AG04449 (cell line): ENCODE results near the gene PPM1J.

Source experiments
- CTCF ChIA-PET: fragments of 350-600 bp; formaldehyde crosslinking; extraction: SDS; loops from one replicate; lab custom pipeline; 2021; ENCODE audit warnings: antibody characterized with exemption; lab: Yijun Ruan, JAX
- POLR2A ChIA-PET: fragments of 400-600, 350-600 bp; formaldehyde crosslinking; extraction: SDS; loops from one replicate; lab custom pipeline; 2020; ENCODE audit warnings: antibody characterized with exemption, inconsistent platforms; lab: Yijun Ruan, JAX
- DNase-seq: peaks from one replicate; pipeline ENCODE4 v3.0.0-alpha.2; 2010; ENCODE audit warnings: low read depth, low spot score
- H3K4me3 ChIP-seq: 2 replicates; pipeline ENCODE4 v1.5.1; 2011; ENCODE audit warnings: low read depth, mild to moderate bottlenecking, control low read depth, low read length
- CTCF ChIP-seq: IDR thresholded peaks from one replicate; pipeline ENCODE4 v1.5.1; 2011; ENCODE audit warnings: mild to moderate bottlenecking, moderate library complexity, low read length, control low read depth, inconsistent platforms; ENCODE audit not compliant: insufficient read depth; ENCODE audit errors: missing control alignments

The PPM1J gene

GRCh38 chr1:112708002-112708448, 7.1 kb downstream of the PPM1J start:
- H3K4me3 ChIP-seq, result no peak overlapping the region
- ChIA-PET CTCF (interaction anchor here (0.6 to 4.2 kb wide), 40 partner anchors 9 to 409 kb away, joined by 3 to 62 read pairs (median 5); partner anchors contain the start of genes CAPZA1, CTTNBP2NL, LRIG2 and ST7L), POLR2A (interaction anchor here (0.9 kb wide), 1 partner anchor 33 kb away, joined by 5 read pairs; the partner anchor contains the start of gene MOV10)
- TF ChIP-seq CTCF, result no peak
- DNase-seq, result no peak

GRCh38 chr1:112707221-112708001, 7.7 kb downstream of the PPM1J start:
- peak; percentile 34 for DNase-seq
- TF ChIP-seq CTCF, result peak; percentile 98
- H3K4me3 ChIP-seq, result peak overlapping the region; percentile 88
- ChIA-PET CTCF (interaction anchor here (0.6 to 4.2 kb wide), 39 partner anchors 8 to 409 kb away, joined by 3 to 62 read pairs (median 5); partner anchors contain the start of genes CAPZA1, CTTNBP2NL, LRIG2 and ST7L), POLR2A (interaction anchor here (0.5 to 1.0 kb wide), 5 partner anchors 10 to 313 kb away, joined by 3 to 5 read pairs (median 3); partner anchors contain the start of genes MOV10 and ST7L)

GRCh38 chr1:112706505-112707220, 8.5 kb downstream of the PPM1J start, which contains the start of gene RHOC:
Gene RHOC (minus strand): TSS chr1:112707127. CDS start chr1:112703799, 3,328 bp downstream.
- ChIA-PET POLR2A (interaction anchor here (0.5 to 1.0 kb wide), 4 partner anchors 10 to 312 kb away, joined by 3 to 4 read pairs (median 3); partner anchors contain the start of gene ST7L), CTCF (interaction anchor here (0.5 to 4.2 kb wide), 9 partner anchors 10 to 408 kb away, joined by 3 to 62 read pairs (median 11); partner anchors contain the start of gene LRIG2)
- no peak for TF ChIP-seq CTCF
- no peak for DNase-seq
- H3K4me3 ChIP-seq, result peak within 1 kb of the TSS; percentile 88

- TF ChIP-seq CTCF, result no peak
- peak overlapping the region; percentile 88 for H3K4me3 ChIP-seq
- peak; percentile 82 for DNase-seq
- POLR2A ChIA-PET, result interaction anchor here (0.6 to 2.3 kb wide), 12 partner anchors 10 to 314 kb away, joined by 3 to 21 read pairs (median 4); partner anchors contain the start of genes CAPZA1, CTTNBP2NL, MOV10 and PPM1J
- CTCF ChIA-PET, result interaction anchor here (0.8 to 4.5 kb wide), 9 partner anchors 11 to 368 kb away, joined by 3 to 36 read pairs (median 5); partner anchors contain the start of genes LRIG2, MOV10 and PPM1J
Observed at GRCh38 chr1:112704934-112705627, 10.1 kb downstream of the PPM1J start.

- TF ChIP-seq CTCF, result no peak
- CTCF ChIA-PET, result interaction anchor here (0.8 to 4.5 kb wide), 11 partner anchors 11 to 368 kb away, joined by 3 to 36 read pairs (median 4); partner anchors contain the start of genes LRIG2, MOV10 and PPM1J
- DNase-seq, result no peak
- POLR2A ChIA-PET, result interaction anchor here (0.6 to 2.3 kb wide), 13 partner anchors 9 to 1584 kb away, joined by 3 to 21 read pairs (median 4); partner anchors contain the start of genes CAPZA1, CTTNBP2NL, MOV10 and PPM1J
- peak overlapping the region; percentile 88 for H3K4me3 ChIP-seq
Observed at GRCh38 chr1:112704391-112704933, 10.7 kb downstream of the PPM1J start.
